Measurements from ENCODE around the gene MICALL1.

- TF ChIP-seq REST (IDR thresholded peaks at IDR 0.05; ENCODE audit: insufficient read depth in 1 of 2, low read depth in 2 of 2, low read length in 2 of 2) (no peak), TAF1 (IDR thresholded peaks at IDR 0.05; ENCODE audit: borderline replicate concordance, insufficient read depth, low read length) (no peak)
Measured at GRCh38 chr22:37920126-37920525, 14.0 kb downstream of the MICALL1 start.
